Loucy (cell line): Measurements from ENCODE around the gene KRTAP10-4.

Experiments
- CTCF ChIP-seq: fragments of 200-600 bp; sonication (generic); conservative IDR thresholded peaks from 2 replicates; pipeline ENCODE4 v1.5.1; 2014; ENCODE audit warnings: mild to moderate bottlenecking, antibody characterized with exemption, low read length
- EZH2phosphoT487 ChIP-seq: fragments of 200-600 bp; IDR thresholded peaks from 2 replicates; pipeline ENCODE4 v1.6.1; 2018; ENCODE audit warnings: antibody characterized with exemption, mild to moderate bottlenecking, moderate library complexity, borderline replicate concordance

- no peak for TF ChIP-seq CTCF
- no peak for TF ChIP-seq EZH2phosphoT487
These were observed 41.6 kb upstream of the KRTAP10-4 start for GRCh38 chr21:44531606-44532564.
